Heart left ventricle (tissue), 13 donors: Measurements from ENCODE around the gene CYREN.

Source experiments
- POLR2A ChIP-seq, 2 donors: fragments of 450-650 bp; IDR thresholded peaks; one replicate each; pipeline ENCODE4 v1.6.1; 2017; ENCODE audit warnings: antibody characterized with exemption in 2 of 2, mild to moderate bottlenecking in 2 of 2, moderate library complexity in 2 of 2
- TF ChIP-seq, protein P1 (sequence below), 12 donors: fragments of 200-600 bp; sonication (generic) in 4 of 12; IDR thresholded peaks; one replicate each; pipeline versions ENCODE4 v1.5.0 to v1.8.0; 2018 to 2022; ENCODE audit warnings: antibody characterized with exemption in 12 of 12, mild to moderate bottlenecking in 5 of 12
- donor health status: ischemic (EF 13 %, LVEDD 7.1; RV severe dilation, severe dysfunction).
- donor health status: DM: no; HTN: yes; CAD: no.
- donor health status: DM: no; HTN: no; CAD: no.
- donor health status: ischemic (EF 25% LVEDD 6.9; RV normal size, moderate dysfunction).
- donor health status: ischemic (EF 25% LVEDD 5.7; RV mildly dilated, moderate dysfunction).
- donor health status: ischemic (EF 35%, LVEDD 5.7; RV mildly dilated, moderate dysfunction).
- donor health status: nonischemic (EF 11% LVEDD 7.7; RV severe dilation, severe dysfunction).
- donor health status: DM: yes; HTN: yes; CAD: no.
- donor health status: PGD.
- donor health status: ischemic (EF 29% LVEDD 5.4; RV normal size, mild dysfunction).
- donor health status: nonischemic (EF 23%, LVEDD 6.1; RV moderate dilation, normal function).

- TF ChIP-seq, protein P1, sequence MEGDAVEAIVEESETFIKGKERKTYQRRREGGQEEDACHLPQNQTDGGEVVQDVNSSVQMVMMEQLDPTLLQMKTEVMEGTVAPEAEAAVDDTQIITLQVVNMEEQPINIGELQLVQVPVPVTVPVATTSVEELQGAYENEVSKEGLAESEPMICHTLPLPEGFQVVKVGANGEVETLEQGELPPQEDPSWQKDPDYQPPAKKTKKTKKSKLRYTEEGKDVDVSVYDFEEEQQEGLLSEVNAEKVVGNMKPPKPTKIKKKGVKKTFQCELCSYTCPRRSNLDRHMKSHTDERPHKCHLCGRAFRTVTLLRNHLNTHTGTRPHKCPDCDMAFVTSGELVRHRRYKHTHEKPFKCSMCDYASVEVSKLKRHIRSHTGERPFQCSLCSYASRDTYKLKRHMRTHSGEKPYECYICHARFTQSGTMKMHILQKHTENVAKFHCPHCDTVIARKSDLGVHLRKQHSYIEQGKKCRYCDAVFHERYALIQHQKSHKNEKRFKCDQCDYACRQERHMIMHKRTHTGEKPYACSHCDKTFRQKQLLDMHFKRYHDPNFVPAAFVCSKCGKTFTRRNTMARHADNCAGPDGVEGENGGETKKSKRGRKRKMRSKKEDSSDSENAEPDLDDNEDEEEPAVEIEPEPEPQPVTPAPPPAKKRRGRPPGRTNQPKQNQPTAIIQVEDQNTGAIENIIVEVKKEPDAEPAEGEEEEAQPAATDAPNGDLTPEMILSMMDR (IDR thresholded peaks at IDR 0.05), result no peak
- no peak for TF ChIP-seq POLR2A (IDR thresholded peaks at IDR 0.05)
Observed at GRCh38 chr7:135156290-135156689, 14.2 kb downstream of the CYREN start.
